ENCODE measurements around the gene CLCA4. TPM values are rescaled to one million over a fixed set of nuclear protein-coding genes. Genes with fewer than 3 reads are reported as not detected.
A peak's percentile ranks its signal among the peaks of the same experiment; 100 is the strongest.

The CLCA4 gene
- total RNA-seq, 1 donor from 2014 or later, result 0.07 TPM

DNA sequence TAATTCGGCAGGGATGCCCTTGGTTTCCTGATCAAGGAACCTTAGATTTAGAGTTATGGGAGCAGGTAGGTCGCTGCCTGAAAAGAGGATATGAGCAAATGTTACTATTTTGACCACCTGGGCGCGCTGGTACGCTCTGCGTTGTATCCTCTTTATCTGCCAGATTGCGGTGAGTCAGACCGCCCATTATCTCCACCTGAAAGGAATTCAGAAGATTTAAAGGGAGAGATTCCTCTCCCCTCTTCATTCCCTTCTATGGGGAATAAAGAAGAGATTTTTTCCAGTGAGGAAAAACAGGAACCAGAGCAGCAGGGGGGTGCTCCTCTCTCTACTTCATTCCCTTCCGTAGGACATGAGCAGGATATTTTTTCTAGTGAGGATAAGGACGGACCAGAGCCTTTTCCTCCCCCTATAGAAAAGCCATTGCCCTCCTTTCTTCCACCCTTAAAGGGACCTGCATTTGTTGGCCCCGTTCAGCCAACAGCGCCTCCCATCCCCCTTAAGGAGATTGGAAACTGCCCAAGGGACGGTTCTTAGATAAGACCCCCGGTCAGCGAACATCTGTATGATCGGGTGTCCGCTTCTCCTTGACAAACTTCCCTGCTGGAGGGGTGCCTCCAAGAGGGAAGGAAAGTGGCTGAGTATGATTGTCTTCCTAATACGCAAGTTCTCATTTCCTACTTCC, 44.0 kb upstream of the CLCA4 start:
- peak in 1 of 2 experiments; percentile 50 for DNase-seq (ENCODE audit: low spot score in 2 of 2, unreplicated experiment in 2 of 2)
- H3K36me3 Mint-ChIP-seq, result no peaks in the 10 kb centered on the region

DNA sequence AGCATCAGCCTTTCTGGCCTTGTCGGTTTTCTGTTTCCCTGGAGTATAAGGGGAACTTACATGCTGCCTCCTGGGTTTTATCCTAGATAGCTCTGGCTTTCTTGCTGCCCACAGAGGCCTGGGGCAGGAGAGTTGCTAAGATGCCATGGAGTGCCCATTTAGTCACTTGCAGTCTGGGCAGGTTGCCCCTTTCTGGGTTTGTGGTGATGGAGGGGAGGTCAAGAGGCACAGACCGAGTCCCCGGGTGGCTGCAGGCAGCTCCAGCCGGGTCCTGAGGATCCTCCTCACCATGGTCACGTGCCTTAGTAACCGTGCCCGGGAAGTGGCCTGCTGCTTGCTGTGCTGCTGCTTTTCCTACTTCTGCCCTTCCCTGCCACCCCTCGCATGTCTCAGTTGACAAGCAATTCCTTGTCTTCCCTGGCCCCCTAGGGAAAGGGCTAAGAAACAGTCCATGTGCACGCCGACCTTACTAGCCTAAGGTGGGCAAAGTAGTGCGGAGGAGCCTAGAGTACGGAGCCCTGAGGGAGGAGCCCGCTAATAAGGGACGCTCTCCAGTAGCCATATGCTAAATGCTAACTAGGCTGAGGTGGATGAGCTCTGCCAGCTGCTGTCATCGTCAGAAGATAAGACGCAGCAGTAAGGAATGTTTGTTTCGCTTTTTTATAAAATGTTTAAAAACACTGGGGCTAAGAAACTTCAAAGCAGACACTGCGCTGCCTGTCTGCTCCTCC, 43.3 kb upstream of the CLCA4 start:
- TF ChIP-seq, protein P1, sequence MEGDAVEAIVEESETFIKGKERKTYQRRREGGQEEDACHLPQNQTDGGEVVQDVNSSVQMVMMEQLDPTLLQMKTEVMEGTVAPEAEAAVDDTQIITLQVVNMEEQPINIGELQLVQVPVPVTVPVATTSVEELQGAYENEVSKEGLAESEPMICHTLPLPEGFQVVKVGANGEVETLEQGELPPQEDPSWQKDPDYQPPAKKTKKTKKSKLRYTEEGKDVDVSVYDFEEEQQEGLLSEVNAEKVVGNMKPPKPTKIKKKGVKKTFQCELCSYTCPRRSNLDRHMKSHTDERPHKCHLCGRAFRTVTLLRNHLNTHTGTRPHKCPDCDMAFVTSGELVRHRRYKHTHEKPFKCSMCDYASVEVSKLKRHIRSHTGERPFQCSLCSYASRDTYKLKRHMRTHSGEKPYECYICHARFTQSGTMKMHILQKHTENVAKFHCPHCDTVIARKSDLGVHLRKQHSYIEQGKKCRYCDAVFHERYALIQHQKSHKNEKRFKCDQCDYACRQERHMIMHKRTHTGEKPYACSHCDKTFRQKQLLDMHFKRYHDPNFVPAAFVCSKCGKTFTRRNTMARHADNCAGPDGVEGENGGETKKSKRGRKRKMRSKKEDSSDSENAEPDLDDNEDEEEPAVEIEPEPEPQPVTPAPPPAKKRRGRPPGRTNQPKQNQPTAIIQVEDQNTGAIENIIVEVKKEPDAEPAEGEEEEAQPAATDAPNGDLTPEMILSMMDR (IDR thresholded peaks at IDR 0.05; ENCODE audit: unreplicated experiment), result no peak
- Mint-ChIP-seq H3K9me3 (no peaks in the 10 kb centered on the region), H3K27me3 (ENCODE audit: low read depth) (no peaks in the 10 kb centered on the region), H3K4me1 (peaks cover 37% of the 10 kb centered on the region), H3K4me3 (peak overlapping the region; percentile 71), H3K36me3 (no peaks in the 10 kb centered on the region), H3K27ac (peak overlapping the region; percentile 94)
- peak in 1 of 2 experiments; percentile 40 for DNase-seq (ENCODE audit: low spot score in 2 of 2, unreplicated experiment in 2 of 2)

More for the DNA sequence above, 44.0 kb upstream of the CLCA4 start:
- Mint-ChIP-seq H3K4me3 (peak overlapping the region; percentile 71), H3K9me3 (no peaks in the 10 kb centered on the region), H3K27me3 (ENCODE audit: low read depth) (no peaks in the 10 kb centered on the region), H3K27ac (peak overlapping the region; percentile 94), H3K4me1 (peaks cover 37% of the 10 kb centered on the region)
- TF ChIP-seq, protein P1 (IDR thresholded peaks at IDR 0.05; ENCODE audit: unreplicated experiment), result no peak

DNA sequence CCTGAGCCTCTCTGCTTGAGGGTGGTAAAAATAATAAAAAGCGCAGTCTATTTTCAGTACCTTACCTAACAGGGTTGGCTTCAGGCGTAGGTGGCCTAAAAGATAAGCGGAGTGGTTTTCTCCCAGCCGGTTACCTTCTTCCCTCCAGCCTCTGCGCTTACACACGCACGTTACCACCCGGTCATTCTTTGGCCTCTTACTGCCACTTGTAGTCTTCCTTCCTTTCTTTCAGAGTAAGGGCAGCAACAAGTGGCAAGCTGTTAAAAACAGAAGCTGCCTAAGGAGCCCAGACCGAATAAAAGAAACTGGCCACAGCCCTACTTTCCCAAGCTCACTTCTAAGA, 42.8 kb upstream of the CLCA4 start:
- DNase-seq (ENCODE audit: low spot score in 2 of 2, unreplicated experiment in 2 of 2), result no peak
- H3K9me3 Mint-ChIP-seq, result no peaks in the 10 kb centered on the region
- peak overlapping the region; percentile 94 for H3K27ac Mint-ChIP-seq
- peaks cover 39% of the 10 kb centered on the region for H3K4me1 Mint-ChIP-seq
- no peaks in the 10 kb centered on the region for H3K27me3 Mint-ChIP-seq (ENCODE audit: low read depth)
- TF ChIP-seq, protein P1 (IDR thresholded peaks at IDR 0.05; ENCODE audit: unreplicated experiment), result no peak
- H3K4me3 Mint-ChIP-seq, result peak overlapping the region; percentile 71
- H3K36me3 Mint-ChIP-seq, result no peaks in the 10 kb centered on the region

DNA sequence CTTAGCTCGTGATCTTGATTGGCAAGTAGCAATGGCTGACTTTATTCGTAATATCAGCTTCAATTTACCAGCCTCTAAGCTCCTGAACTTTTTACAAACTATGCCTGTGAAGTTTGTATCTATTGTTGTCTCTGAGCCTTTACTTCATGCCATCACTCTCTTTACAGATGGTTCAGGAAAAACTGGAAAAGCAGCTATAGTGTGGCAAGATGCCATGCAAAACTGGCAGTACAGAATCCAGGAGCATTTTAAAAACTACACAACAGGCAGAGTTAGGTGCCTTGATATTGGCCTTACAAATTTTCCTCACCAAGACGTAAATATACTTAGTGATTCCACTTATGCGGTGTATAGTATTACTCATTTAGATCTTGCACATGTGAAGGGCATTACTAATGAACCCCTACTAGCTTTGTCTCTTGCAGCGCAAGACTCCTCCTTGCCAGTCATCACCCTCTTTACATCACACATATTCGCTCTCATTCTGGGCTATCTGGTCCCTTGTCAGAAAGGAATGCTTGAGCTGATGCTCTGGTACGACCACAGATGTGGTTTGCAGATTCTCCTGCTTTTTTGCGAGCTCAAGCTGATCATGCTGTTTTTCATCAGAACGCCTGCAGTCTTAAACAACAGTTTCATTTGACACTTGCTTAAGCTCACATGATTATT, 41.8 kb upstream of the CLCA4 start:
- Mint-ChIP-seq H3K27me3 (ENCODE audit: low read depth) (no peaks in the 10 kb centered on the region), H3K4me1 (peaks cover 39% of the 10 kb centered on the region), H3K36me3 (no peaks in the 10 kb centered on the region), H3K4me3 (no peak overlapping the region), H3K27ac (peak overlapping the region; percentile 45), H3K9me3 (no peaks in the 10 kb centered on the region)
- DNase-seq (ENCODE audit: low spot score in 2 of 2, unreplicated experiment in 2 of 2), result no peak
- TF ChIP-seq, protein P1 (IDR thresholded peaks at IDR 0.05; ENCODE audit: unreplicated experiment), result no peak

DNA sequence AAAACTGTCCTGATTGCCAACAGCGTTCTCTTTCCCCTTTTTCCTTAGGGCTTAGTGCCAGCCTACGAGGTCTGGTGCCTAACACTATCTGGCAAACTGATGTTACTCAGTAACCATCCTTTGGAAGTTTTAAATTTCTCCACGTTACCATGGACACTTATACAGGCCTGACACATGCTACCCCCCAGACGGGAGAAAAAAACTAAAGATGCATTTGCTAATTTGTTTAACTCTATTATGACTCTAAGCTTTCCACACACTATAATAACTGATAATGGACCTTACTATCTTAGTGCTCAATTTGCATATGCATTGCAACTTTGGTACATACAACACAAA, 41.3 kb upstream of the CLCA4 start:
- Mint-ChIP-seq H3K9me3 (no peaks in the 10 kb centered on the region), H3K27me3 (ENCODE audit: low read depth) (no peaks in the 10 kb centered on the region), H3K4me1 (peaks cover 39% of the 10 kb centered on the region), H3K36me3 (no peaks in the 10 kb centered on the region), H3K4me3 (no peak overlapping the region), H3K27ac (no peak overlapping the region)
- TF ChIP-seq, protein P1 (IDR thresholded peaks at IDR 0.05; ENCODE audit: unreplicated experiment), result no peak
- DNase-seq (ENCODE audit: low spot score in 2 of 2, unreplicated experiment in 2 of 2), result no peak
